Lower leg skin (tissue), 3 donors: ENCODE data around the gene PROSER3.

Experiments
- POLR2A ChIP-seq, 2 donors: fragments of 450-650 bp; IDR thresholded peaks; one replicate each; pipeline ENCODE4 v1.6.1; 2016 to 2017; ENCODE audit warnings: antibody characterized with exemption in 2 of 2, mild to moderate bottlenecking in 1 of 2, moderate library complexity in 1 of 2
- TF ChIP-seq, protein P1 (sequence below), 3 donors: fragments of 450-650 bp; IDR thresholded peaks; one replicate each; pipeline ENCODE4 v1.5.1; 2016; ENCODE audit warnings: antibody characterized with exemption in 3 of 3, mild to moderate bottlenecking in 3 of 3, moderate library complexity in 2 of 3

DNA sequence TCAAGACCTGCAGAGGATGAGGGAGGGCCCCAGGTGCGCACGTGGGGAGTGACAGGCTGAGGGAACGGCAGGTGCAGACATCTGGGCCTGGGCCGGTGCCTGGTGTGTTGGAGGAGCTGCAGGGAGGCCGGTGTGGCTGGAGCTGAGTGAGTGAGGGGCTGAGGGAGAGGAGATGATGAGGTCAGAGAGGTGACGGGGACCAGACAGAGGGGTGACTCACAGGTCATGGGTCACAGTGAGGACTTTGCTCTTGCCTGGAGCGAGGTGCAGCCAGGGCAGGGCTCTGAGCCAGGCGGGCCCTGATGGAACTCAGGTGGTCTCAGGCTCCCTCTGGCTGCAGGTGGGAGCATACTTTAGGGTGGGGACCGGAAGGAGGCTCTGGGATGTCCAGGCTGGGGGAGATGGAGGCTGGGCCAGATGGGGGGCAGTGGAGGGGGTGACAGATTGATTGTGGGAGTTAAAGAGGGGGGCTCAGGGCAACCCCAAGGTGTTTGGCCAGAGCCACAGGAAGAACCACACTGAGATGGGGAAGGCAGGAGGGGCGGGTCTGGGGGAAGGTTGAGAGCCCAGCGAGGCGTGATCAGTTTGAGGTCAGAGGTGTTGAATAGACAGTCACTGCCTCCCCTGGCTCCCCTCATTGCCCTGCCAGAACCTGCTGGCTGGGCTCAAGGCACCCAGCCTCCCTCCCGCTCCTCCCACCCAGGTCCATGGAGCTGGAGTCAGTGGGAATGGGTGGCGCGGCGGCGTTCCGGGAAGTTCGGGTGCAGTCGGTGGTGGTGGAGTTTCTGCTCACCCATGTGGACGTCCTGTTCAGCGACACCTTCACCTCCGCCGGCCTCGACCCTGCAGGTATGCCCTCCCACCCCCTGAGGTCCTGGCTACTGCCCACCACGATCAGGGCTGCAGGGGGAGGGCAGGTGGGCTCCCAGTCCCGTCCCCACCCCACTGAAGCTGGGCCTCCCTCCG, 25.8 kb downstream of the PROSER3 start:
- TF ChIP-seq, protein P1, sequence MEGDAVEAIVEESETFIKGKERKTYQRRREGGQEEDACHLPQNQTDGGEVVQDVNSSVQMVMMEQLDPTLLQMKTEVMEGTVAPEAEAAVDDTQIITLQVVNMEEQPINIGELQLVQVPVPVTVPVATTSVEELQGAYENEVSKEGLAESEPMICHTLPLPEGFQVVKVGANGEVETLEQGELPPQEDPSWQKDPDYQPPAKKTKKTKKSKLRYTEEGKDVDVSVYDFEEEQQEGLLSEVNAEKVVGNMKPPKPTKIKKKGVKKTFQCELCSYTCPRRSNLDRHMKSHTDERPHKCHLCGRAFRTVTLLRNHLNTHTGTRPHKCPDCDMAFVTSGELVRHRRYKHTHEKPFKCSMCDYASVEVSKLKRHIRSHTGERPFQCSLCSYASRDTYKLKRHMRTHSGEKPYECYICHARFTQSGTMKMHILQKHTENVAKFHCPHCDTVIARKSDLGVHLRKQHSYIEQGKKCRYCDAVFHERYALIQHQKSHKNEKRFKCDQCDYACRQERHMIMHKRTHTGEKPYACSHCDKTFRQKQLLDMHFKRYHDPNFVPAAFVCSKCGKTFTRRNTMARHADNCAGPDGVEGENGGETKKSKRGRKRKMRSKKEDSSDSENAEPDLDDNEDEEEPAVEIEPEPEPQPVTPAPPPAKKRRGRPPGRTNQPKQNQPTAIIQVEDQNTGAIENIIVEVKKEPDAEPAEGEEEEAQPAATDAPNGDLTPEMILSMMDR (IDR thresholded peaks at IDR 0.05) = no peak
- no peak for TF ChIP-seq POLR2A (IDR thresholded peaks at IDR 0.05)
